CD14-positive monocyte (primary cell): Measurements from ENCODE around the gene RASSF4. TPM values are rescaled to one million over a fixed set of nuclear protein-coding genes. Genes with fewer than 3 reads are reported as not detected.

ENCODE experiments used
- DNase-seq, 3 donors: peaks; one replicate each; pipeline ENCODE4 v3.0.0-alpha.2; 2011 to 2022
- H2AFZ ChIP-seq: 2 replicates; pipeline ENCODE4 v1.6.0; 2012; ENCODE audit warnings: mild to moderate bottlenecking, low read depth, low read length, inconsistent platforms; ENCODE audit not compliant: insufficient read depth, poor library complexity, severe bottlenecking
- H3K27ac ChIP-seq, 2 donors: 1 replicate in 1 of 2; 2 replicates in 1 of 2; pipeline ENCODE4 v1.5.1; 2012 to 2013; ENCODE audit warnings: low read length in 2 of 2, control low read depth in 1 of 2, inconsistent platforms in 1 of 2, low read depth in 1 of 2, mild to moderate bottlenecking in 1 of 2
- H3K27me3 ChIP-seq, 2 donors: one replicate each; pipeline versions ENCODE4 v1.6.0 to v1.6.1; 2011 to 2013; ENCODE audit warnings: low read length in 2 of 2; ENCODE audit not compliant: control insufficient read depth in 2 of 2, insufficient read depth in 2 of 2
- H3K36me3 ChIP-seq, 2 donors: replicated peaks in 1 of 2; 1 replicate in 1 of 2; 2 replicates in 1 of 2; pipeline versions ENCODE4 v1.5.1 to v1.6.1; 2012 to 2013; ENCODE audit warnings: low read length in 2 of 2, control low read depth in 1 of 2, inconsistent platforms in 1 of 2, mild to moderate bottlenecking in 1 of 2; ENCODE audit not compliant: insufficient read depth in 2 of 2, control insufficient read depth in 1 of 2
- H3K4me1 ChIP-seq, 2 donors: 1 replicate in 1 of 2; 2 replicates in 1 of 2; pipeline versions ENCODE4 v1.5.1 to v1.6.1; 2012 to 2013; ENCODE audit warnings: low read length in 2 of 2, control low read depth in 1 of 2, inconsistent platforms in 1 of 2, mild to moderate bottlenecking in 1 of 2, moderate library complexity in 1 of 2; ENCODE audit not compliant: insufficient read depth in 2 of 2, control insufficient read depth in 1 of 2
- H3K4me2 ChIP-seq: replicated peaks from 2 replicates; pipeline ENCODE3; 2012; ENCODE audit warnings: low read length, moderate library complexity, mild to moderate bottlenecking; ENCODE audit not compliant: poor library complexity, severe bottlenecking; ENCODE audit errors: extremely low read depth
- H3K4me3 ChIP-seq, 3 experiments: fragments of 200-600 bp in 1 of 3; sonication (generic) in 1 of 3; replicated peaks in 1 of 3; 1 replicate in 2 of 3; 2 replicates in 1 of 3; pipeline ENCODE4 v1.5.1; 2011 to 2013; ENCODE audit warnings: low read length in 3 of 3, mild to moderate bottlenecking in 3 of 3, control low read depth in 2 of 3, low read depth in 2 of 3, inconsistent platforms in 1 of 3, moderate library complexity in 1 of 3
- H3K79me2 ChIP-seq: 2 replicates; pipeline ENCODE4 v1.6.0; 2012; ENCODE audit warnings: mild to moderate bottlenecking, control low read depth, inconsistent platforms, low read length, moderate library complexity; ENCODE audit not compliant: insufficient read depth
- H3K9ac ChIP-seq: 2 replicates; pipeline ENCODE4 v1.6.0; 2017; ENCODE audit warnings: low read length, mild to moderate bottlenecking; ENCODE audit not compliant: insufficient read depth, poor library complexity, severe bottlenecking
- H3K9me3 ChIP-seq, 2 donors: replicated peaks in 1 of 2; 1 replicate in 1 of 2; 2 replicates in 1 of 2; pipeline versions ENCODE4 v1.5.1 to v1.6.1; 2012 to 2013; ENCODE audit warnings: low read length in 2 of 2, control low read depth in 1 of 2; ENCODE audit not compliant: control insufficient read depth in 1 of 2, insufficient read depth in 1 of 2
- H4K20me1 ChIP-seq: 2 replicates; pipeline ENCODE4 v1.6.0; 2012; ENCODE audit warnings: mild to moderate bottlenecking, low read length, control low read depth, moderate library complexity; ENCODE audit not compliant: insufficient read depth
- H3K27ac Mint-ChIP-seq, 7 donors: one replicate each; pipeline ENCODE4 v1.8.0; 2020; ENCODE audit warnings: mild to moderate bottlenecking in 7 of 7, mixed read lengths in 7 of 7, moderate library complexity in 6 of 7, inconsistent platforms in 2 of 7
- H3K27me3 Mint-ChIP-seq, 3 donors: one replicate each; pipeline ENCODE4 v1.8.0; 2021 to 2022; ENCODE audit warnings: low read depth in 3 of 3, mild to moderate bottlenecking in 3 of 3, mixed read lengths in 3 of 3, moderate library complexity in 3 of 3, inconsistent platforms in 1 of 3
- H3K36me3 Mint-ChIP-seq, 2 donors: one replicate each; pipeline ENCODE4 v1.8.0; 2020; ENCODE audit warnings: mixed read lengths in 2 of 2, inconsistent platforms in 1 of 2, mild to moderate bottlenecking in 1 of 2
- H3K4me1 Mint-ChIP-seq: one replicate; pipeline ENCODE4 v1.8.0; 2020; ENCODE audit warnings: mild to moderate bottlenecking, mixed read lengths
- H3K4me3 Mint-ChIP-seq, 2 donors: one replicate each; pipeline ENCODE4 v1.8.0; 2020; ENCODE audit warnings: mild to moderate bottlenecking in 2 of 2, mixed read lengths in 2 of 2, moderate library complexity in 1 of 2
- H3K9me3 Mint-ChIP-seq, 7 donors: one replicate each; pipeline ENCODE4 v1.8.0; 2020 to 2022; ENCODE audit warnings: mixed read lengths in 7 of 7, mild to moderate bottlenecking in 6 of 7, moderate library complexity in 6 of 7, inconsistent platforms in 2 of 7
- WGBS: methylation state at CpG from one replicate; pipeline ENCODE4 v1.1.5; 2013; ENCODE audit warnings: missing lambda C conversion rate; ENCODE audit not compliant: insufficient coverage; 5-methylcytosine and 5-hydroxymethylcytosine counted together
- intact Hi-C, 2 donors: fragments of 100-400 bp; cut with micrococcal nuclease; formaldehyde crosslinking; loops; one replicate each; pipeline versions ENCODE4 v1.15.0 to v1.15.1; 2023
- polyA plus RNA-seq, 3 donors: library from polyadenylated mRNA; depleted of rRNA in 1 of 3; unstranded in 2 of 3; stranded (reverse) in 1 of 3; fragments of 300-500 nt in 2 of 3; fragments of >200 nt in 1 of 3; fragmentation: Illumina TruSeq in 2 of 3; gene quantifications; 1 replicate in 2 of 3; 2 replicates in 1 of 3; pipeline ENCODE4 v1.2.3, GENCODE V29; 2012 to 2021
- TF ChIP-seq, protein P1 (sequence below): fragments of 200-600 bp; IDR thresholded peaks from one replicate; pipeline ENCODE4 v1.8.0; 2022; ENCODE audit warnings: antibody characterized with exemption, mild to moderate bottlenecking

The RASSF4 gene
- polyA plus RNA-seq, 3 donors, result 117 to 290 (median 120) TPM

- H2AFZ ChIP-seq, result no peak overlapping the region
- TF ChIP-seq, protein P1, sequence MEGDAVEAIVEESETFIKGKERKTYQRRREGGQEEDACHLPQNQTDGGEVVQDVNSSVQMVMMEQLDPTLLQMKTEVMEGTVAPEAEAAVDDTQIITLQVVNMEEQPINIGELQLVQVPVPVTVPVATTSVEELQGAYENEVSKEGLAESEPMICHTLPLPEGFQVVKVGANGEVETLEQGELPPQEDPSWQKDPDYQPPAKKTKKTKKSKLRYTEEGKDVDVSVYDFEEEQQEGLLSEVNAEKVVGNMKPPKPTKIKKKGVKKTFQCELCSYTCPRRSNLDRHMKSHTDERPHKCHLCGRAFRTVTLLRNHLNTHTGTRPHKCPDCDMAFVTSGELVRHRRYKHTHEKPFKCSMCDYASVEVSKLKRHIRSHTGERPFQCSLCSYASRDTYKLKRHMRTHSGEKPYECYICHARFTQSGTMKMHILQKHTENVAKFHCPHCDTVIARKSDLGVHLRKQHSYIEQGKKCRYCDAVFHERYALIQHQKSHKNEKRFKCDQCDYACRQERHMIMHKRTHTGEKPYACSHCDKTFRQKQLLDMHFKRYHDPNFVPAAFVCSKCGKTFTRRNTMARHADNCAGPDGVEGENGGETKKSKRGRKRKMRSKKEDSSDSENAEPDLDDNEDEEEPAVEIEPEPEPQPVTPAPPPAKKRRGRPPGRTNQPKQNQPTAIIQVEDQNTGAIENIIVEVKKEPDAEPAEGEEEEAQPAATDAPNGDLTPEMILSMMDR, result no peak
- H3K4me1 Mint-ChIP-seq, result no peaks in the 10 kb centered on the region
- H3K36me3 ChIP-seq, result no peaks in the 10 kb centered on the region
- H3K4me2 ChIP-seq, result no peak overlapping the region
- no peaks in the 10 kb centered on the region for H3K27me3 Mint-ChIP-seq
- no peaks in the 10 kb centered on the region for H3K27me3 ChIP-seq
- DNase-seq, result no peak
- no peak overlapping the region for H3K9ac ChIP-seq
- no peaks in the 10 kb centered on the region for H4K20me1 ChIP-seq
- H3K79me2 ChIP-seq, result no peaks in the 10 kb centered on the region
- no peaks in the 10 kb centered on the region for H3K36me3 Mint-ChIP-seq
- no peak overlapping the region for H3K4me3 ChIP-seq
- intact Hi-C loops, result no loop called here
- peaks cover 0 to 3% (median 2%) of the 10 kb centered on the region in 7 donors for H3K9me3 Mint-ChIP-seq
- H3K27ac Mint-ChIP-seq, result no peak overlapping the region
- no peaks in the 10 kb centered on the region for H3K9me3 ChIP-seq
- H3K4me1 ChIP-seq, result no peaks in the 10 kb centered on the region
- H3K27ac ChIP-seq, result no peak overlapping the region
- H3K4me3 Mint-ChIP-seq, result no peak overlapping the region
Observed at GRCh38 chr10:45040921-45041542, 81.4 kb downstream of the RASSF4 start.

DNA sequence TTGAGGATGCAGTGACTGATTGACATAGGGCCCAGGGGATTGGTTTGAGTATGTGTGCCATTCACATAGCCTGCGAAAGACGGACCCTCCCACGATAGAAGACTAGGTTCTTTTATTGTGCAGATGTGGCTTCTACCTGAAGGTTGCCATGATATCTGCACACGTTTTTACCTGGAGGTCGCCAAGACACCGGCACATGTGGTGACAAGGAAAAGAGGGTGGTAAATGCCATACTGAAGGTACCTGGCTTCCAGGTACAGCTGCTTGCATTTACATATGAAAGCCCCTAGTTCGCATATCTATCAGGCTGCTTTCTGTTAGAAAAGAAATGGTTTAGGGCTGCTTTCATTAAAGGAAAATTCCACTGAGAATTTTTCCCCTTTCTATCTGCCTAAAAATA is 84.7 kb downstream of the RASSF4 start:
- H3K9me3 Mint-ChIP-seq, result peaks cover 0 to 14% (median 5%) of the 10 kb centered on the region in 7 donors
- H3K27me3 Mint-ChIP-seq, result peaks cover 0 to 2% (median 0%) of the 10 kb centered on the region in 3 donors
- Histone ChIP-seq H4K20me1 (no peaks in the 10 kb centered on the region), H2AFZ (no peak overlapping the region), H3K79me2 (no peaks in the 10 kb centered on the region), H3K4me1 (no peaks in the 10 kb centered on the region), H3K27ac (no peak overlapping the region), H3K9me3 (peaks cover 0 to 6% of the 10 kb centered on the region in 2 donors), H3K4me3 (no peak overlapping the region), H3K9ac (no peak overlapping the region), H3K4me2 (no peak overlapping the region), H3K36me3 (no peaks in the 10 kb centered on the region), H3K27me3 (no peaks in the 10 kb centered on the region)
- no peak overlapping the region for H3K4me3 Mint-ChIP-seq
- 96% methylated on average over 4 of the region's 7 CpGs for WGBS
- TF ChIP-seq, protein P1, result no peak
- no peak overlapping the region for H3K27ac Mint-ChIP-seq
- H3K4me1 Mint-ChIP-seq, result no peaks in the 10 kb centered on the region
- intact Hi-C loops, result no loop called here
- no peak for DNase-seq
- H3K36me3 Mint-ChIP-seq, result no peaks in the 10 kb centered on the region

Other genes with a start within 250 kb of the RASSF4 start
- not detected for gene TMEM72, start 48.5 kb upstream of the RASSF4 start, polyA plus RNA-seq
- gene DEPP1, start 19.0 kb downstream of the RASSF4 start, polyA plus RNA-seq, result not detected
- 10 to 100 TPM in 2 of 3 donors, 1 to 10 TPM in 1; 4.1 to 14.6 (median 10.4) TPM for gene ZNF22, start 41.1 kb downstream of the RASSF4 start, polyA plus RNA-seq